ENCODE results near the gene TM6SF1.

DNA sequence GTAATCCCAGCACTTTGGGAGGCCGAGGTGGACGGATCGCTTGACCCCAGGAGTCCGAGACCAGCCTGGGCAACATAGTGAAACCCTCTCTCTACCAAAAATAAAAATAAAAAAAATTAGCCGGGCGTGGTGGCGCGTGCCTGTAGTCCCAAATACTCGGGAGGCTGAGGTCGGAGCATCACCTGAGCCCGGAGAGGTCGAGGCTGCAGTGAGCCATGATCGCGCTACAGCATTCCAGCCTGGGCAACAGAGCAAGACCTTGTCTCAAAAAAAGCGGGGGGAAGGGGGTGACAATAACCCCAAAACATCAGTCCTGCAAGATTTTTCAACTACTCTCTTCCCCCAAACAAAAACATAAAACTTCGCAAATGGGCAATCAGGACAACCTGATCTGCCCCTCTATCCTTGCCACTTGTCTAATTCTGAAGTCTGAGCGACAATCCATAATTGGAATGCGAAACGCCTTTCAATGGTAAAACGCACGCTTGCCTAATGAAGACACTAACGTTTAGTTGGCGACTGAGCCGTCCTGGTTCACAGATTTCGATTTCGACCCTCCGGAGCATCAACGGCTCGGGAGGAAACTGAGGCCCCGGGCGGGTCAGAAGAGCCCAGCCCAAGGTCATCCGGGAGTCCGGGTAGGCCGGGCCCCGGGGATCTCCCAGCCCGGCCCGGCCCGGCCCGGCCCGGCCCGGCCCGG is 41.3 kb upstream of the TM6SF1 start:
- TF ChIP-seq EP300 (IDR thresholded peaks at IDR 0.05): no peak
- no peak for TF ChIP-seq CTCF (IDR thresholded peaks at IDR 0.05)

Measured in ovary (tissue), 3 donors.